G401.6 (cell line): ENCODE data around the gene ZRANB3.
A peak's percentile ranks its signal among the peaks of the same experiment; 100 is the strongest.
"Not testable (repeated sequence)": the region's sequence is repeated elsewhere in the genome, so short reads cannot be mapped to it uniquely, and the experiment has no call there.

Source experiments
- FAIRE-seq: peaks from 2 replicates; lab custom pipeline; 2012; peaks lifted over from hg19 to GRCh38; lab: Jason Lieb, UNC

The ZRANB3 gene

GRCh38 chr2:135530313-135531230, at the start of gene ZRANB3:
Gene ZRANB3 (minus strand): TSS chr2:135531218.
- FAIRE-seq = no peak

- no peak for FAIRE-seq
These were observed 42.6 kb upstream of the ZRANB3 start for GRCh38 chr2:135573620-135574019.

- peak; percentile 64 for FAIRE-seq
These were observed 39.9 kb upstream of the ZRANB3 start for GRCh38 chr2:135570884-135571283.

DNA sequence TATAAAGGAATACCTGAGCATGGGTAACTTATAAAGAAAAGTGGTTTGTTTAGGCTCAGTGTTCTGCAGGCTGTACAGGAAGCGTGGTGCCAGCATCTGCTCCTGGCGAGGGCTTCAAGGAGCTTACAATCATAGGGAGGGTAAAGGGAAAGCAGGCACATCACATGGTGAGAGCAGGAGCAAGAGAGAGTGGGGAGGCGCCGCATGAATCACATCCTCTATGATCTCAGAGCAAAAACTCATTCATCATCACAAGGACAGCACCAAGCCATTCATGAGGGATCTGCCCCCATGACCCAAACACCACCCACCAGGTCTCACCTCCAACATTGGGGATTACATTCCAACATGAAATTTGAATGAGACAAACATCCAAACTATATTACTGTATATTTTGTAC, 32.8 kb upstream of the ZRANB3 start:
- no peak for FAIRE-seq

- no peak for FAIRE-seq
These were observed 30.9 kb upstream of the ZRANB3 start for GRCh38 chr2:135561925-135562324.

DNA sequence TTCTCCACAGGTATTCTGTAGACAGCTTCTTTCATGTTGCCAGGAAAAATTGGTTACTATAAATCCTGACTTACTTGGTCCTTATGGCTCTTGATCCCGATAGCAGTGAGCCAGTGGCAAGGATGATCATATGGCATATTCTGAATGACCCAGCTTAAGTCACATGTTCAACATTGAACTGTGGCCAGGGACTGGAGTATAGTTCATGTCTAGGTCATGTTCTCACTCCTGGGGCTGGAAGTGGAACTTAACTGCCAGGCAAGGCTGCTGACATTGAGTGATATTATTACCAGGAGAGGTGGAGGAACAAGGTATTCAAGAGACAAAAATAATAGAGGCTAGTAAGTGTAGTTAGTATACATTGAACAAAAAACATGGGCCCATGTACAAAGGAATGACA, 26.5 kb upstream of the ZRANB3 start:
- FAIRE-seq = no peak

GRCh38 chr2:135555311-135555710, 24.3 kb upstream of the ZRANB3 start:
- no peak for FAIRE-seq

GRCh38 chr2:135552887-135553286, 21.9 kb upstream of the ZRANB3 start:
- no peak for FAIRE-seq

- FAIRE-seq = no peak
These were observed 20.3 kb upstream of the ZRANB3 start for GRCh38 chr2:135551356-135551755.

GRCh38 chr2:135547311-135547710, 16.3 kb upstream of the ZRANB3 start:
- no peak for FAIRE-seq

DNA sequence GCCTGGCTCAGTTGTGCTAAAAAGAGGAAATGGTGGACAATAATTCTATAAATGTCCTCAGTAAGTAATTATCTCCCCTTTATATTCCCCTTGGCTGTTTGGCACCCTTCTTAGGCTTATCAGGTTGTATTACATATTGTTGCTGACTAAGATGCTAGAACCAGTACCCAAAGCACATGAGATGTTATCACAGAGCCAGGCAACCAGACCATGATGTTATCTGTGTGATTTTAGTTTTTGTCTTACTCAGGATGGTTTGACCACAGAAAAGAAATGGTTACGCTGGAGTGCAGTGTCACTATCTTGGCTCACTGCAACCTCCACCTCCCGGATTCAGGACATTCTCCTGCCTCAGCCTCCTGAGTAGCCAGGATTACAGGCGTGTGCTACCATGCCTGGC, 15.4 kb upstream of the ZRANB3 start:
- FAIRE-seq = no peak

DNA sequence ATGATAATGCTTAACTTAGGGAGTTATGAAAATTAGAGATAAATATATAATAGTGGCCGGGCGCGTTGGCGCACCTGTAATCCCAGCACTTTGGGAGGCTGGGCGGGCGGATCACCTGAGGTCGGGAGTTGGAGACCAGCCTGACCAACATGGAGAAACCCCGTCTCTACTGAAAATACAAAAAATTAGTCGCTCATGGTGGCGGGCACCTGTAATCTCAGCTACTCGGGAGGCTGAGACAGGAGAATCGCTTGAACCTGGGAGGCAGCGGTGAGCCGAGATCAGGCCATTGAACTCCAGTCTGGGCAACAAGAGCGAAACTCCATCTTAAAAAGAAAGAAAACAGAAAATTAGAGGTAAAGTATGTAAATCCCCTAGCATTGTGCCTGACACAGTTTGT, 2.5 kb upstream of the ZRANB3 start:
- not testable (repeated sequence) for FAIRE-seq

DNA sequence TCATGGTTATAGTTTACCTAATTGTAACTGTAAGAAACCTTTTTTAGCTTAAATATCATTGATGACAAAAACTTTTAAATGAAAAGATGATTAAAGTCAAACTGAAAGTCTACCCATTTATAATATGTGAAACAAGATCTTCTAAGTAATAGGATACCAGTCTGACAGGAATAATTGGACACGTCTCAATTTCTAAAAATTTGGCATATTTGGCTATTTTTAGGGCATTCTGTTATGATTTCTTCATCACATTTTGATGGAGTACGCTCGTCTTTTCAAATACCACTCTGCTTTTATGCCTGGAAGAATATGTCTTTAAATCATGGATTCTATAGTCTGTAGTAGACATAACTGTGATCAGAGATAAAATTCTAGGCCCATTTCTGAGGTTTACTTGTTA, 1.6 kb upstream of the ZRANB3 start:
- FAIRE-seq = no peak

DNA sequence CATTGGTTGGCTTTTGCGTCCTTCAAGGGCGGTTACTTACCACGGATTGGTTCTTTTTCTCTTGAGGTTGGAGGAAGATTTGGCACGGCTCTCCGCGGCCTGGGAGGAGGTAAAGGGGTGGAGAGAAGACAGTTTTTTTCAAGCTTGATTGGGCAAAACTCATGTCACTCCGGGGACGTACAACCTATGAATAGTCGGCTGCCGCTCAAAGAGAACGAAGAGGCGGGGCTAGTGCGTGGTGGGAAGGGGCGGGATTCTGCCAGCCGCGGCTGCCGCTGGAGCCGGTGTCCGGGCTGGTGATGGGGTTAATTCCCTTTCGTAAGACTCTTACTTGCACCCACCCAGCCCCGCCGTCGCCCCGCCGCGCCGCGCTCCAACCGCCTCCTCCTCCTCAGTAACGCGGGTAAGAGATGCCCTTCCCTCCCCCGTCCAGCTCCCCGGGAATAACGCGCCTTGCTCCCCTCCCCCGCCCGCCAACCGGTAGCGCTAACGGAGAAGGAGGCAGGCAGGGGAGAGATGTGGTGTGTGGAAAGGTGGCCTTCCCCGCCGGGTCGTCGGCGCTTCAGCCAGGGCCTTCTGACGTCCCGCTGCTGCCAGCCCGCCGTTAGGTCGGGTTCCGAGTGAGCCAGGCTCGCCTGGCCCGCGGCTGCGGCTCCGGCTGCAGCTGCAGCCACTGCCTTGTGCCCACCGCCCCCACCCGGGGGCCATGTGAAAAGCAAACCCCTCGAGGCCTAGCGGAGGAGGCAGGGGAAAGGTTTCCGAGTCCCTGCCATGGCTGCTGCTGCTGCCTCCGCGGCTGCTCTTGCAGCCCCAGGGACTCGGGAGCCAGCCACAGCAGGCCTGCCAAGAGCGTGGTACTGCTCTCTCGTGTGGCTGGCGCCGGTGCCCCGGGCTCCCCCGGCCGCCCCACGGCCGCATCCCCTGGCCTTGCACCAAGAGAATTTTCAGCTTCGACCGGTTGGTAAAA, 496 bp upstream of the ZRANB3 start, which contains the start of gene R3HDM1:
R3HDM1 (plus strand) TSS at position 254 of the 967 bp plus-strand sequence. CDS start 73,362 bp downstream, outside the sequence.
- peak; percentile 99 for FAIRE-seq

- no peak for FAIRE-seq
These were observed 3.0 kb downstream of the ZRANB3 start for GRCh38 chr2:135528006-135528405.

DNA sequence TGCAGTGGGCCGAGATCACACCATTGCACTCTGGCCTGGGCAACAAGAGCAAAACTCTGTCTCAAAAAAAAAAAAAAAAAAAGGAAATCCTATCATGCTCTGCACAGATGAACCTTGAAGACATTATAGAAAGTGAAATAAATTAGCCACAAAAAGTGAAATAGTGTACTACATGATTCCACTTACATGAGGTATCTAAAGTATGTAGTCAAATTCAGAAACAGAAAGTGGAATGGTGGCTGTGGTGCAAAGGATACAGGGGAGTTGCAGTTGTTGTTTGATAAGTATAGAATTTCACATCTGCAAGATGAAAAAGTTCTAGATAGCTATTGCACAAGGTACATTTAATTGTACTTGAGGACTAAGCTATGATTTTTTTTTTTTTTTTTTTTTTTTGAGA, 5.2 kb downstream of the ZRANB3 start:
- FAIRE-seq = no peak

DNA sequence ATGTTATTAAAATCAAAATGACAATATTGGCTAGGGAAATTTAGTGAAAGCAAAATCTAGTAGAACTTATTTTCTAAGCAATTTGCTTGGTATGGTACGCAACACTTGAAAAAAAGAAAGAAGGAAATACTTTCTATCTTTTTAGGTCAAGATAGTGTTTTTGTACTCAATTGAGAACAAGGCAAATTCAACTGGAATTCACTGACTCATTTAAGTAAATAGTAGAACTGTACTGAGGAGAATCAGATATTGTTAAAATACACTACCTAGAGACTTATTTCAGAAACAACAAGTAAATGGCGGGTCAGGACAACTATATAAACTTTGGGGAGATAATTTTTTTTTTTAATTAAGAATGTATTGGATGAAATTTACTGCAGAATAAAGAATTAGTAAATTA, 18.9 kb downstream of the ZRANB3 start:
- no peak for FAIRE-seq

DNA sequence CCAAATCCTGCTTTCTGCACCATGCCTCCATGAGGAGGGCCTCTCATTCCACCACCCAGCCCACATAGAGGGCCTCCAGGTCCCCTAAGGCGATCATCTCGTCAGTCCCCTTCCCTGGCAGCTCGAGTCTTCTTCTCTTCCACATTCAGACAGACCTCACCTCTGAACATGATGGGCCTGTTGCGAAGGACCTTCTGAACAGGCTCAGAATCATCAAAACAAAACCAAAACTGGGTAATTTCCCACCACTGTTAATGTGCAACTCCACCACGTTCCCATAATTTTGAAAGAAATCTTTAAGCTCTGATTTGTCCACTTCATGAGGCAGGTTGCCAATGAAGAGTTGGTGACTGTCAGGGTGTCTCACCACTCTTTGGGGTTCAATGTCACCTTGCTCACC, 20.4 kb downstream of the ZRANB3 start:
- no peak for FAIRE-seq

DNA sequence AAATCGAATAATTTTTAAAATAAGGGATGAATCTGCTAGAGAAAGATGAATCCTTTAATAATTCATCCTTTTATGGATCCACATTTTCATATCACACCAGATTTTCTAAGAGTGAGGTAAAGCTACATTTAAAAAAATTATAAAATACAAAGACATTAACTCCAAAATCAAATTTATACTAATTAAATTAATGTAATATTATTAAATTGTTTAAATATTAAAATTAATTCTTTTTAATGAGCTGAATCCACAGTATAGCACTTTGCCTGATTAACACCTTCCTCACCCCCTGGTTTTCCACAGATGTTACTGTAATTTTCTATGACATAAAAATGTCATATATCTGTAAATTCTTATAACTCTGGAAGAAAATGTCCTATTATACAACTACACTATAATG, 26.2 kb downstream of the ZRANB3 start:
- peak; percentile 75 for FAIRE-seq

DNA sequence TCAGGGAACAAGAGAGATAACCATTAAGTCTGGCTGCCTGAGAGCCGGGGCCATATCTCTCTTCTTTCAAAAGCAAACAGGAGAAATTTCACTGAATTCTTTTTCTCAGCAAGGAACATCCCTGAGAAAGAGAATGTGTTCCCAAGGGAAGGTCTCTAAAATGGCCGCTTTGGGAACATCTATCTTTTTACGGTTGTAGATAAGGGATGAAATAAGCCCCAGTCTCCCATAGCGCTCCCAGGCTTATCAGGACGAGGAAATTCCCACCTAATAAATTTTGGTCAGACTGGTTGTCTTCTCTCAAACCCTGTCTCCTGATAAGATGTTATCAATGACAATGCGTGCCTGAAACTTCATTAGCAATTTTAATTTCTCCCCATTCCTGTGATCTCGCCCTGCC, 32.4 kb downstream of the ZRANB3 start:
- FAIRE-seq = not testable (repeated sequence)

- FAIRE-seq = peak; percentile 69
These were observed 36.1 kb downstream of the ZRANB3 start for GRCh38 chr2:135494917-135495316.

DNA sequence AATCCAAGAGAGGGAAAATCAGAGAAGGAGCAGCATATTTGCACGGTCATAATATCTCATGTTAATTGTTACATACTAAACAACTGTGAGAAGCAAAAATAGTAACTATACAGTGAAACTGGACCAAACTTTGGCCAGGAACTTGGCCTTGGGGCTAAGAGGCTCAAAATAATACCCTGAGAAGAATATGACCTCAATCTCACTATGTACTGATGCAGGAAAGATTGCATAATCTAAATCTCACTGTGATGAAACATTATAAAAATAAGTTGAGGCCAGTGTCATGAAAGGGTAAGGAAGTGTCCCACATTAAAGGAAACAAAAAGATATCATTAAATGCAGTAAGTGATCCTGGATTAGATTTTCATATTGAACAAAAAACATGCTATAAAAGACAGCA, 36.5 kb downstream of the ZRANB3 start:
- no peak for FAIRE-seq

DNA sequence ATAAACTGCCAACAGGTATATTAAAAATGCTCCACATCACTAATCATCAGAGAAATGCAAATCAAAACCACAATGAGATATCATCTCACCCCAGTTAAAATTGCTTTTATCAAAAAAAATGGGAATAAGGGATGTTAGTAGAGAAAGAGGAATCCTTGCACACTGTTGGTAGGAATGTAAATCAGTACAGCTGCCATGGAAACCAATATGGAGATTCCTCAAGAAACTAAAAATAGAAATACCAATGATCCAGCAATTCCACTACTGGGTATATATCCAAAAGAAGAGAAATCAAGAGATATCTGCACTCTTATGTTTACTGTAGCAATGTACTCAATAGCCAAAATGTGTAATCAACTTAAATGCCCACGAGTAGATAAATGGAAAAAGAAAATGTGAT, 40.6 kb downstream of the ZRANB3 start:
- no peak for FAIRE-seq
